Bronchial epithelial cell (primary cell): Measurements from ENCODE around the gene IPCEF1. TPM values are rescaled to one million over a fixed set of nuclear protein-coding genes. Genes with fewer than 3 reads are reported as not detected.

Source experiments
- DNase-seq: peaks from one replicate; pipeline ENCODE4 v3.0.0-alpha.2; 2010; ENCODE audit warnings: low read depth
- FAIRE-seq: peaks from 2 replicates; lab custom pipeline; 2011; peaks lifted over from hg19 to GRCh38; lab: Jason Lieb, UNC
- H3K27me3 ChIP-seq: 2 replicates; pipeline ENCODE4 v1.5.1; 2011; ENCODE audit warnings: low read length; ENCODE audit not compliant: control insufficient read depth, insufficient read depth
- H3K36me3 ChIP-seq: 2 replicates; pipeline ENCODE4 v1.5.1; 2011; ENCODE audit warnings: low read length; ENCODE audit not compliant: control insufficient read depth, insufficient read depth
- H3K4me3 ChIP-seq: 2 replicates; pipeline ENCODE4 v1.5.1; 2011; ENCODE audit warnings: mild to moderate bottlenecking, low read depth, low read length, control low read depth
- total RNA-seq: library from RNA; depleted of rRNA; stranded (reverse); fragments of >200 nt; gene quantifications from 2 replicates; pipeline ENCODE4 v1.2.1, GENCODE V29; 2014
- TF ChIP-seq, protein P1 (sequence below): IDR thresholded peaks from 2 replicates; pipeline ENCODE4 v1.5.1; 2011; ENCODE audit warnings: mild to moderate bottlenecking, moderate library complexity, low read length, control low read depth, inconsistent platforms; ENCODE audit not compliant: insufficient read depth, severe bottlenecking

Gene IPCEF1
- total RNA-seq, 1 donor from 2014 or later, result under 0.01 TPM

- Histone ChIP-seq H3K27me3 (no peaks in the 10 kb centered on the region), H3K36me3 (no peaks in the 10 kb centered on the region), H3K4me3 (no peak overlapping the region)
- DNase-seq (peak; percentile 62), FAIRE-seq (no peak)
- TF ChIP-seq, protein P1, sequence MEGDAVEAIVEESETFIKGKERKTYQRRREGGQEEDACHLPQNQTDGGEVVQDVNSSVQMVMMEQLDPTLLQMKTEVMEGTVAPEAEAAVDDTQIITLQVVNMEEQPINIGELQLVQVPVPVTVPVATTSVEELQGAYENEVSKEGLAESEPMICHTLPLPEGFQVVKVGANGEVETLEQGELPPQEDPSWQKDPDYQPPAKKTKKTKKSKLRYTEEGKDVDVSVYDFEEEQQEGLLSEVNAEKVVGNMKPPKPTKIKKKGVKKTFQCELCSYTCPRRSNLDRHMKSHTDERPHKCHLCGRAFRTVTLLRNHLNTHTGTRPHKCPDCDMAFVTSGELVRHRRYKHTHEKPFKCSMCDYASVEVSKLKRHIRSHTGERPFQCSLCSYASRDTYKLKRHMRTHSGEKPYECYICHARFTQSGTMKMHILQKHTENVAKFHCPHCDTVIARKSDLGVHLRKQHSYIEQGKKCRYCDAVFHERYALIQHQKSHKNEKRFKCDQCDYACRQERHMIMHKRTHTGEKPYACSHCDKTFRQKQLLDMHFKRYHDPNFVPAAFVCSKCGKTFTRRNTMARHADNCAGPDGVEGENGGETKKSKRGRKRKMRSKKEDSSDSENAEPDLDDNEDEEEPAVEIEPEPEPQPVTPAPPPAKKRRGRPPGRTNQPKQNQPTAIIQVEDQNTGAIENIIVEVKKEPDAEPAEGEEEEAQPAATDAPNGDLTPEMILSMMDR, result no peak
Measured at GRCh38 chr6:154232013-154232910, 124.3 kb downstream of the IPCEF1 start.

DNA sequence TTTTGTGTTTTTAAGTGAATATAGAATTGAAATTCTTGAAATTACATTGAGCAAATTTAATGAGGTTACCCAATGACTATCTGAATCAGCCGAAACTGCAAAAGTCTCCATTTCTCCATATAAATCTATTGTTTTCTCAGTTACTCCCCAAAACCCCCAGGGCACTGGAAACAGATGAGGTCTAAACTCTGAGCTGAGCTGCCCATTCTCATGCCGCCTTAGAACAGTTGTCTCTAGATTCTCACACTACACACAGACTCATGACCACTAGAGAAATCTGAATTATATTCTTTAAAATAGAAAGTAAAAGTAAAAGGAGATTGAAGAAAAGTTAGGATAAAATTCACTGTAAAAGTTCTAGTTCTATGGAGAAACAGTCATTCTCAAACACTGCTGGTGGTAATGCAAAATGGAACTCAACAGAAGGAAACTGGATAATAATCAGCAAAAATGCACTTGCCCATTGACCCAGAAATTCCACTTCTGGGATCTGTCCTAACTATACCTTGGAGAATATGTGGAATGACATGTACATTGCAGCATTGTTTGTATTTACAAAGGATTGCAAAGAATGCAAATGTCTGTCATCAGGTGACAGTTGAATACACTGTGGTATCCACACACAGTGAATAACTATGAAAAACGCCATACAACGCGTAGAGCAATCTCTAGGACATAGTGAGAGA, 125.5 kb downstream of the IPCEF1 start:
- Histone ChIP-seq H3K36me3 (no peaks in the 10 kb centered on the region), H3K27me3 (no peaks in the 10 kb centered on the region), H3K4me3 (no peak overlapping the region)
- DNase-seq, result no peak
- TF ChIP-seq, protein P1, result no peak
- no peak for FAIRE-seq

DNA sequence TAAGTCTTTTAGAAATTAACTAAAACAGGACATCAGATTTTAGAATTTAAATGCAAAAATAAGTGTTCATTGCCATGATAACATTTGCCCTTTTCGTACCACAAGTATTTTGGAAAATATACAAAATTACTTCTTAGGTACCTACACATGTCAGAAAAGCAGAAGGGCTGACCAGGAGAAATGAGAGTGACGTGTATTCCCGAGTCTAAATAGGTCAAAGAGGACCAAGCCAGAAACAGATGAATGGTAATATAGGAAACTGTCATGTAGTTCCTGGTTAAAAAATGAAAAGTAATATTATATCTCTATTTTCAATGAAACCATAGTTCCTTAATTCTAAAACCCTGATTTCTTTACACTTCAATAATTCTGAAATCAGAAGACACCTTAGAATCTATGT, 126.2 kb downstream of the IPCEF1 start:
- DNase-seq (no peak), FAIRE-seq (no peak)
- Histone ChIP-seq H3K36me3 (no peaks in the 10 kb centered on the region), H3K4me3 (no peak overlapping the region), H3K27me3 (no peaks in the 10 kb centered on the region)
- TF ChIP-seq, protein P1, result no peak

DNA sequence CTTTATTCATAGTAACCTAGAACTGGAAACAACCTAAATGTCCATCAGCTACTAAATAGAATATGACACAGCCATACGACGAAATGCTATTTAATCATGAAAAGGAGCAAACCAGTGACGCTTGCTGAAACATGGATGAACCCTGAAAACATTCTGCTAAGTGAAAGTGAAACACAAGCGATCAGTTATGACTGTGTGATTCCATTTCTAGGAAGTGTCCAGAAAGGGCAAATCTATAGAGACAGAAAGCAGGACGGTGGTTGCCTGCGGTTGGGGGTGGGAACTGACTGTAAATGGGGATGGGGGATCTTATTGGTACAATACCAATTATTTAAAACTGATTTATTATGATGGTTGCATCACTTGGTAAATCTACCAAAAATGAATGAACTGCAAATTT, 126.8 kb downstream of the IPCEF1 start:
- H3K4me3 ChIP-seq, result no peak overlapping the region
- no peak for FAIRE-seq

DNA sequence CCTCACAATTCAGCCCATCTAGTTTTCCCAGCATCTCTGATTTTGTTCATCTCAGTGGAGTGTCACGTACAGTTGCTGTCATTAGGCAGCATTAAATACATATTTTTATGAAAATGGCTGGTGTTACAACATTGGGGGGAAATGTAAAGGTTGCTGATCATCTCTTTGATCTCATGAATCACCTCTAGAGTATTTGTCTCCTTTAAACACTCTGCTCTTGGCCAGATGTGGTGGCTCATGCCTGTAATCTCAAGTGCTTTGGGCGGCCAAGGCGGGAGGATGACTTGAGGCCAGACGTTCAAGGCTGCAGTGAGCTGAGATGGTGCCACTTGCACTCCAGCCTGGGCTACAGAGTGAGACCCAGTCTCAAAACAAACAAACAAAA, 128.1 kb downstream of the IPCEF1 start:
- DNase-seq (no peak), FAIRE-seq (no peak)
- TF ChIP-seq, protein P1, result no peak
- Histone ChIP-seq H3K36me3 (no peaks in the 10 kb centered on the region), H3K27me3 (no peaks in the 10 kb centered on the region), H3K4me3 (no peak overlapping the region)

More for the DNA sequence above, 126.8 kb downstream of the IPCEF1 start:
- DNase-seq, result no peak
- no peaks in the 10 kb centered on the region for H3K36me3 ChIP-seq
- no peaks in the 10 kb centered on the region for H3K27me3 ChIP-seq
- TF ChIP-seq, protein P1, result no peak
